GM12878 (cell line): ENCODE measurements around the gene ENOX1. TPM values are rescaled to one million over a fixed set of nuclear protein-coding genes. Genes with fewer than 3 reads are reported as not detected.

ENCODE experiments used
- CUX1 ChIP-seq: IDR thresholded peaks from 2 replicates; pipeline ENCODE4 v1.6.1; 2012; ENCODE audit warnings: improper control_type of control experiment, low read depth, low read length; ENCODE audit not compliant: insufficient replicate concordance
- PRDM15 ChIP-seq: fragments of 450-650 bp; formaldehyde crosslinking; IDR thresholded peaks from 2 replicates; pipeline ENCODE4 v1.4.0; 2020; ENCODE audit warnings: mild to moderate bottlenecking, moderate library complexity
- RBBP5 ChIP-seq: fragments of 200-600 bp; sonication (generic); conservative IDR thresholded peaks from 2 replicates; pipeline ENCODE4 v1.6.1; 2016
- REST ChIP-seq: IDR thresholded peaks from 2 replicates; pipeline ENCODE4 v1.6.1; 2012; ENCODE audit warnings: mild to moderate bottlenecking, low read depth, low read length
- polyA plus RNA-seq, 11 experiments: library from polyadenylated mRNA; depleted of rRNA in 4 of 11; unstranded in 6 of 11; stranded (reverse) in 5 of 11; fragments of >200 nt; fragmentation: Nextera tagmentation in 4 of 11; fragmentation: Illumina TruSeq in 1 of 11; extraction: Ambion mirVana in 4 of 11; extraction: Trizol in 1 of 11; gene quantifications; 1 replicate in 1 of 11; 2 replicates in 10 of 11; pipeline versions ENCODE4 v1.2.1 to v1.2.3, GENCODE V29; 2011 to 2016; ENCODE audit warnings: inconsistent platforms in 2 of 11, missing spikeins in 2 of 11, low read depth in 1 of 11
- total RNA-seq, 4 experiments: library from RNA; depleted of rRNA in 3 of 4; stranded (reverse); fragments of >200 nt in 3 of 4; fragmentation: Illumina TruSeq in 1 of 4; extraction: Trizol in 1 of 4; gene quantifications; 2 replicates each; pipeline versions ENCODE4 v1.2.1 to v1.2.3, GENCODE V29; 2013 to 2021
- TF ChIP-seq, protein P1 (sequence below): fragments of 450-650 bp; IDR thresholded peaks from 2 replicates; pipeline ENCODE4 v1.6.1; 2017; ENCODE audit warnings: low read depth, mild to moderate bottlenecking, moderate library complexity

Gene ENOX1
- total and polyA plus RNA-seq, 10 of the 15 experiments (the other 5 are each of a cell fraction or from before 2014, with no cell fraction given): 0.11 to 0.26 (median 0.15) TPM

GRCh38 chr13:43374621-43375020, 412.2 kb downstream of the ENOX1 start (continued):
- TF ChIP-seq, protein P1, sequence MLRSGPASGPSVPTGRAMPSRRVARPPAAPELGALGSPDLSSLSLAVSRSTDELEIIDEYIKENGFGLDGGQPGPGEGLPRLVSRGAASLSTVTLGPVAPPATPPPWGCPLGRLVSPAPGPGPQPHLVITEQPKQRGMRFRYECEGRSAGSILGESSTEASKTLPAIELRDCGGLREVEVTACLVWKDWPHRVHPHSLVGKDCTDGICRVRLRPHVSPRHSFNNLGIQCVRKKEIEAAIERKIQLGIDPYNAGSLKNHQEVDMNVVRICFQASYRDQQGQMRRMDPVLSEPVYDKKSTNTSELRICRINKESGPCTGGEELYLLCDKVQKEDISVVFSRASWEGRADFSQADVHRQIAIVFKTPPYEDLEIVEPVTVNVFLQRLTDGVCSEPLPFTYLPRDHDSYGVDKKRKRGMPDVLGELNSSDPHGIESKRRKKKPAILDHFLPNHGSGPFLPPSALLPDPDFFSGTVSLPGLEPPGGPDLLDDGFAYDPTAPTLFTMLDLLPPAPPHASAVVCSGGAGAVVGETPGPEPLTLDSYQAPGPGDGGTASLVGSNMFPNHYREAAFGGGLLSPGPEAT: no peak
- TF ChIP-seq REST (no peak), PRDM15 (CRISPR knock-in tag) (no peak), CUX1 (no peak), RBBP5 (no peak)
- TF ChIP-seq, all 136 proteins: peak for 0
